Right atrium auricular region (tissue), 2 donors: ENCODE measurements around the gene LRRFIP1. TPM values are rescaled to one million over a fixed set of nuclear protein-coding genes. Genes with fewer than 3 reads are reported as not detected.

ENCODE experiments used
- DNase-seq: peaks from one replicate; pipeline ENCODE4 v3.0.0-alpha.2; 2019; ENCODE audit warnings: low spot score
- H3K27ac ChIP-seq, 2 donors: fragments of 200-600 bp; sonication (generic); 1 replicate in 1 of 2; 2 replicates in 1 of 2; pipeline ENCODE4 v1.5.1; 2016 to 2019
- H3K27me3 ChIP-seq, 2 donors: fragments of 200-600 bp; sonication (generic); one replicate each; pipeline versions ENCODE4 v1.5.1 to v1.6.0; 2017 to 2019
- H3K36me3 ChIP-seq: fragments of 200-600 bp; sonication (generic); one replicate; pipeline ENCODE4 v1.5.1; 2016
- H3K4me1 ChIP-seq, 2 donors: fragments of 200-600 bp; sonication (generic); one replicate each; pipeline versions ENCODE4 v1.5.1 to v1.6.0; 2017 to 2019
- H3K4me3 ChIP-seq, 2 donors: fragments of 200-600 bp; sonication (generic); 1 replicate in 1 of 2; 2 replicates in 1 of 2; pipeline ENCODE4 v1.5.1; 2017 to 2019; ENCODE audit warnings: mild to moderate bottlenecking in 1 of 2, moderate library complexity in 1 of 2
- H3K9me3 ChIP-seq, 2 donors: fragments of 200-600 bp; sonication (generic); one replicate each; pipeline ENCODE4 v1.5.1; 2019
- CTCF ChIP-seq, 2 donors: fragments of 200-600 bp; sonication (generic); IDR thresholded peaks; one replicate each; pipeline ENCODE4 v1.5.1; 2019; ENCODE audit warnings: antibody characterized with exemption in 2 of 2
- total RNA-seq, 2 donors: library from RNA; depleted of rRNA; stranded (reverse); fragments of >200 nt; gene quantifications; one replicate each; pipeline ENCODE4 v1.1.0, GENCODE V29; 2016

LRRFIP1 gene
- total RNA-seq, 2 donors from 2014 or later = 71.2 to 88.5 TPM

- peaks cover 10% of the 10 kb centered on the region for H3K36me3 ChIP-seq
- peaks cover 0 to 77% of the 10 kb centered on the region in 2 donors for H3K4me1 ChIP-seq
- TF ChIP-seq CTCF (IDR thresholded peaks at IDR 0.05) = no peak
- H3K27ac ChIP-seq = peak overlapping the region; percentile 43 to 49
- H3K9me3 ChIP-seq = no peaks in the 10 kb centered on the region
- no peak overlapping the region for H3K4me3 ChIP-seq
- DNase-seq = no peak
- no peaks in the 10 kb centered on the region for H3K27me3 ChIP-seq
Measured at GRCh38 chr2:237736783-237737182, 109.4 kb downstream of the LRRFIP1 start.

GRCh38 chr2:237737196-237737865 lies 109.9 kb downstream of the LRRFIP1 start:
- Histone ChIP-seq H3K4me1 (peaks cover 0 to 72% of the 10 kb centered on the region in 2 donors), H3K27me3 (no peaks in the 10 kb centered on the region), H3K27ac (peak overlapping the region; percentile 43 to 49), H3K36me3 (peaks cover 10% of the 10 kb centered on the region), H3K4me3 (no peak overlapping the region), H3K9me3 (no peaks in the 10 kb centered on the region)
- no peak for DNase-seq
- TF ChIP-seq CTCF (IDR thresholded peaks at IDR 0.05) = no peak

- H3K36me3 ChIP-seq = peaks cover 10% of the 10 kb centered on the region
- peak overlapping the region; percentile 80 to 84 for H3K27ac ChIP-seq
- peaks cover 0 to 65% of the 10 kb centered on the region in 2 donors for H3K4me1 ChIP-seq
- no peak overlapping the region for H3K4me3 ChIP-seq
- H3K9me3 ChIP-seq = no peaks in the 10 kb centered on the region
- no peak for DNase-seq
- H3K27me3 ChIP-seq = no peaks in the 10 kb centered on the region
- TF ChIP-seq CTCF (IDR thresholded peaks at IDR 0.05) = no peak
Measured at GRCh38 chr2:237738255-237738654, 110.9 kb downstream of the LRRFIP1 start.

- TF ChIP-seq CTCF (IDR thresholded peaks at IDR 0.05) = no peak
- Histone ChIP-seq H3K27me3 (no peaks in the 10 kb centered on the region), H3K36me3 (peaks cover 10% of the 10 kb centered on the region), H3K9me3 (no peaks in the 10 kb centered on the region), H3K27ac (peak overlapping the region; percentile 80 to 84), H3K4me3 (no peak overlapping the region), H3K4me1 (peaks cover 0 to 66% of the 10 kb centered on the region in 2 donors)
- peak; percentile 77 for DNase-seq
Measured at GRCh38 chr2:237739101-237739500, 111.7 kb downstream of the LRRFIP1 start.

GRCh38 chr2:237742191-237742590 lies 114.8 kb downstream of the LRRFIP1 start:
- Histone ChIP-seq H3K27ac (no peak overlapping the region), H3K4me1 (peaks cover 0 to 65% of the 10 kb centered on the region in 2 donors), H3K27me3 (no peaks in the 10 kb centered on the region), H3K4me3 (no peak overlapping the region), H3K9me3 (no peaks in the 10 kb centered on the region), H3K36me3 (peaks cover 9% of the 10 kb centered on the region)
- DNase-seq = no peak
- TF ChIP-seq CTCF (IDR thresholded peaks at IDR 0.05) = no peak

GRCh38 chr2:237742614-237743013 lies 115.2 kb downstream of the LRRFIP1 start:
- H3K27me3 ChIP-seq = no peaks in the 10 kb centered on the region
- H3K36me3 ChIP-seq = peaks cover 10% of the 10 kb centered on the region
- H3K27ac ChIP-seq = no peak overlapping the region
- no peaks in the 10 kb centered on the region for H3K9me3 ChIP-seq
- H3K4me3 ChIP-seq = no peak overlapping the region
- no peak for TF ChIP-seq CTCF (IDR thresholded peaks at IDR 0.05)
- DNase-seq = no peak
- H3K4me1 ChIP-seq = peaks cover 0 to 61% of the 10 kb centered on the region in 2 donors
